ENCODE results near the gene ST6GALNAC3. TPM values are rescaled to one million over a fixed set of nuclear protein-coding genes. Genes with fewer than 3 reads are reported as not detected.

ST6GALNAC3 gene
- polyA plus RNA-seq, 1 donor (not counting 4 experiments of a cell fraction or from before 2014, with no cell fraction given) = 0.08 TPM

- Histone ChIP-seq H3K4me1 (ENCODE audit: control insufficient read depth, extremely low read depth, insufficient read depth, low read length) (no peaks in the 10 kb centered on the region), H4K20me1 (ENCODE audit: control insufficient read depth, extremely low read depth, insufficient read depth, low read length) (no peaks in the 10 kb centered on the region), H3K79me2 (ENCODE audit: control insufficient read depth, insufficient read depth, low read length) (no peaks in the 10 kb centered on the region), H3K9me3 (ENCODE audit: control insufficient read depth, low read depth, low read length) (no peaks in the 10 kb centered on the region), H3K9ac (ENCODE audit: control insufficient read depth, extremely low read depth, insufficient read depth, low read length) (no peak overlapping the region), H3K36me3 (ENCODE audit: control insufficient read depth in 2 of 2, extremely low read depth in 1 of 2, insufficient read depth in 2 of 2, low read length in 2 of 2) (no peaks in the 10 kb centered on the region), H3K4me2 (ENCODE audit: control insufficient read depth, extremely low read depth, insufficient read depth, low read depth, low read length) (no peak overlapping the region), H3K27ac (ENCODE audit: control insufficient read depth, insufficient read depth, low read length) (no peak overlapping the region), H3K9me1 (ENCODE audit: control insufficient read depth, extremely low read depth, insufficient read depth, low read length) (no peaks in the 10 kb centered on the region), H3K4me3 (ENCODE audit: control insufficient read depth in 2 of 3, extremely low read depth in 1 of 3, insufficient read depth in 2 of 3, low read depth in 1 of 3, low read length in 3 of 3) (no peak overlapping the region), H2AFZ (ENCODE audit: control insufficient read depth, low read length) (no peak overlapping the region), H3K27me3 (ENCODE audit: control insufficient read depth, extremely low read depth, insufficient read depth, low read length) (no peaks in the 10 kb centered on the region)
- no peak for DNase-seq (ENCODE audit: low read depth, low spot score)
- dilution Hi-C loops (cut with MboI; ENCODE audit: extremely low pct_ligation_motif_present, low sequenced_read_pairs) = no loop called here
- no peak for TF ChIP-seq EZH2 (IDR thresholded peaks at IDR 0.05; ENCODE audit: low read length)
- no peak for TF ChIP-seq CTCF (optimal IDR thresholded peaks at IDR 0.05 in 1 of 3, IDR thresholded peaks at IDR 0.05 in 1 of 3, conservative IDR thresholded peaks at IDR 0.05 in 1 of 3; ENCODE audit: extremely low read depth in 1 of 3, insufficient read depth in 2 of 3, low read length in 3 of 3)
- no peak for FAIRE-seq
Measured at GRCh38 chr1:76055987-76056386, 18.6 kb upstream of the ST6GALNAC3 start.

GRCh38 chr1:76059451-76059850 lies 15.1 kb upstream of the ST6GALNAC3 start:
- H2AFZ ChIP-seq (ENCODE audit: control insufficient read depth, low read length) = no peak overlapping the region
- H4K20me1 ChIP-seq (ENCODE audit: control insufficient read depth, extremely low read depth, insufficient read depth, low read length) = no peaks in the 10 kb centered on the region
- TF ChIP-seq CTCF (optimal IDR thresholded peaks at IDR 0.05 in 1 of 3, IDR thresholded peaks at IDR 0.05 in 1 of 3, conservative IDR thresholded peaks at IDR 0.05 in 1 of 3; ENCODE audit: extremely low read depth in 1 of 3, insufficient read depth in 2 of 3, low read length in 3 of 3) (no peak), EZH2 (IDR thresholded peaks at IDR 0.05; ENCODE audit: low read length) (no peak)
- no peak overlapping the region for H3K4me2 ChIP-seq (ENCODE audit: control insufficient read depth, extremely low read depth, insufficient read depth, low read depth, low read length)
- no peak overlapping the region for H3K27ac ChIP-seq (ENCODE audit: control insufficient read depth, insufficient read depth, low read length)
- no peaks in the 10 kb centered on the region for H3K79me2 ChIP-seq (ENCODE audit: control insufficient read depth, insufficient read depth, low read length)
- H3K4me1 ChIP-seq (ENCODE audit: control insufficient read depth, extremely low read depth, insufficient read depth, low read length) = no peaks in the 10 kb centered on the region
- no peaks in the 10 kb centered on the region for H3K9me1 ChIP-seq (ENCODE audit: control insufficient read depth, extremely low read depth, insufficient read depth, low read length)
- no peak overlapping the region for H3K4me3 ChIP-seq (ENCODE audit: control insufficient read depth in 2 of 3, extremely low read depth in 1 of 3, insufficient read depth in 2 of 3, low read depth in 1 of 3, low read length in 3 of 3)
- no peak overlapping the region for H3K9ac ChIP-seq (ENCODE audit: control insufficient read depth, extremely low read depth, insufficient read depth, low read length)
- FAIRE-seq = no peak
- no peak for DNase-seq (ENCODE audit: low read depth, low spot score)
- H3K27me3 ChIP-seq (ENCODE audit: control insufficient read depth, extremely low read depth, insufficient read depth, low read length) = no peaks in the 10 kb centered on the region
- no peaks in the 10 kb centered on the region for H3K9me3 ChIP-seq (ENCODE audit: control insufficient read depth, low read depth, low read length)
- dilution Hi-C loops (cut with MboI; ENCODE audit: extremely low pct_ligation_motif_present, low sequenced_read_pairs) = no loop called here
- H3K36me3 ChIP-seq (ENCODE audit: control insufficient read depth in 2 of 2, extremely low read depth in 1 of 2, insufficient read depth in 2 of 2, low read length in 2 of 2) = no peaks in the 10 kb centered on the region

Measured in keratinocyte (primary cell).